Stimulated activated CD4-positive, alpha-beta T cell treated with anti-CD3 and anti-CD28 coated beads, Interleukin-15, amount 100 ng/mL, for 24 hours (primary cell): ENCODE measurements around the gene GUK1.

Source experiments
- DNase-seq: peaks from one replicate; pipeline ENCODE4 v3.0.0-alpha.2; 2020

Gene GUK1

DNA sequence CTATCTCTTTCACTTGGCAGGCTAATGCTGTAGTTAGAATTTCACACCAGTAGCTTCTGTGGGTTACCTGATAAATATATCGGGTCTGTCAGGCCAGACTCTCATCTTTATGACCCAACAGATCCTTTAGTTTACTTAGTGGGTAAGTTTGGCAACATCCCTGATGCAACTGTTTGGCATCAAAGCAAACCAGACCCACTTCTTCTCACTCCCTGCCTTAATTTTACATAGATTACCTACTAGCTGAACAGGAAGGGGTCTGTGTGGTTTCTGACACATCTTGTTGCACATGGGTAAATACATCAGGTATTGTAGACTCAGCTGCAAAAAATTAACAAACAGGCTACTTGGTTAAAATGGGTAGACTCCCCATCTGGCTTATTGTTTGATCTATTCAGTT lies 3.2 kb upstream of the GUK1 start:
- no peak for DNase-seq

DNA sequence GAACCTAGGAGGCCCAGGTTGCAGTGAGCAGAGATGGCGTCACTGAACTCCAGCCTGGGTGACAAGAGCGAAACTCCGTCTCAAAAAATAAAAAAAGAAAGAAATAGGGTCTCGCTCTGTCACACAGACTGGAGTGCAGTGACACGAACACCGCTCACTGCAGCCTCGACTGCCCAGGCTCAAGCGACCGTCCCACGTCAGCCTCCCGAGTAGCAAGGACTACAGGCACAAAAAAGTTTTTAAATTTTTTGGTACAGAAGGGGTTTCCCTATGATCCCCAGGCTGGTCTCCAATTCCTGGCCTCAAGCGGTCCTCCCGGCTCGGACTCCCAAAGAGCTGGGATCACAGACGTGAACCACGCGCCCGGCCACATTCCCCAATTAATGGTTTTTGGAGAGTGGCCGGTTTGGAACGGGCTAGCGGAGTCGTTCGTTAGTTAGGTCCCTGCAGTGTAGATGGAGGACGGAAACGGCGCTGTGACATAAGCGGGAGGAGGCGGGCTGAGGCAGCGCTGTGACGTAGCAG lies 611 bp upstream of the GUK1 start:
- no peak for DNase-seq

DNA sequence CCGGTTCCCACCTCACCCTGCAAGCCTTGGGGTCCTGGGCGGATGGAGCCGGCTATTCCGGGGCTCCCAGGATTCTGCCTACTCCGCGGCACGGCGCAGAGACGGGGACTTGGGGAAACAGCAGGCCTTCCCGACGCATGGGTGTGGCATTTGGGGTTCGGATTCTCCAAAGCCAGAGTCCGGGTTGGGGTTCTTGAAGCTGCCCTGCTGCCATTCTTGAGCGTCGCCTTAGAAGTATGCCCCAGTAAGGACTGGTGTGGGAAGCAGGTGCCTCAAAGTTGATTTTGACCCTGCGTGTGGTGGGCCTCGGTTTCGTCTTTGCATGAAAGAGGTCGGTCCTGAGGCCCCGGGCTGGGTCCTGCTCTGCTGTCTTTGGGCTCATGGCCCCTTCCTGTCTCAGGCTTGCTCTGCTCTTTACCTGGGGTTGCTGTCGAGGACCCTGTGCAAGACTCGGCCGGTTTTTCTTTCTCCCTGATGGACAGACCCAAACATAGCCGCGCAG lies 696 bp downstream of the GUK1 start:
- peak; percentile 35 for DNase-seq

DNA sequence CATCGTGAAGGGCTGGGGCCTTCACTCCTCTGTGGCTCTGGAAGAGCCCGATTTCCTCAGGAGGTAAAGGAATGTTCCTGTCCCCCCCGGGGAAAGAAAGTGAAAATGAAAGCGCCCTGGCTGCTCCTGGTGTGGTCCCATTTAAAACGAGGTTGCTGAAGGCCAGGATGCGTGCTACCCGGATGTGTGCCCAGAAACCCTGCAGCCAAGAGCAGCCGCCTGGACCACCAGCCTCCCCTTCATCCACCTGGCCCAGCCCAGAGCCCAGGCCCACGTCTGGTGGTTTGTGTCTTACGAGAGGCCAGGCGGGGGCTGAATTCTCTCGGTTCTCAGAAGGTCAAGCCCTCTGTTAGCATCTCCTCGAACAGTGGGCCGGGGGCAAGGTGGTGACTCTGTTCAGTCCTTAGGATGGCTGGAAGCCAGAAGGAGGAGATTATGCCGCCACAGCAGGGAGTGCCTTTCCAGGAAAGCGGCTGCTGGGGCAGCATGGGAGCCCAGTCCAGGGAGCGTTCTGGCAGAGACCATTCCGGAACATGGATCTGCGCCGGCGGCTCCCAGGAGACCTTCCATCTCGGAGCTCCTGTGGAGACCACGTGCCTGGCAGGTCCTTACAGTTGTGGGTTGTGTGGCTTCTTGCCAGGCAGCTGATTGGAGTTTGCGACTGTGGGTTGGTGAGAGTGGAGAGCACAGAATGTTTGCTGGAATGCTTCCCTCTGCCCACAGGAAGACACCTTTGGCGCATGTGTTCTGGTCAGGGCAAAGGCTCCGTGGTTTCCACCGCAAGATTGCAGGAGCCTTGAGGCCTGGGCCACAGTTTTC lies 1.4 kb downstream of the GUK1 start:
- peak; percentile 48 for DNase-seq

DNA sequence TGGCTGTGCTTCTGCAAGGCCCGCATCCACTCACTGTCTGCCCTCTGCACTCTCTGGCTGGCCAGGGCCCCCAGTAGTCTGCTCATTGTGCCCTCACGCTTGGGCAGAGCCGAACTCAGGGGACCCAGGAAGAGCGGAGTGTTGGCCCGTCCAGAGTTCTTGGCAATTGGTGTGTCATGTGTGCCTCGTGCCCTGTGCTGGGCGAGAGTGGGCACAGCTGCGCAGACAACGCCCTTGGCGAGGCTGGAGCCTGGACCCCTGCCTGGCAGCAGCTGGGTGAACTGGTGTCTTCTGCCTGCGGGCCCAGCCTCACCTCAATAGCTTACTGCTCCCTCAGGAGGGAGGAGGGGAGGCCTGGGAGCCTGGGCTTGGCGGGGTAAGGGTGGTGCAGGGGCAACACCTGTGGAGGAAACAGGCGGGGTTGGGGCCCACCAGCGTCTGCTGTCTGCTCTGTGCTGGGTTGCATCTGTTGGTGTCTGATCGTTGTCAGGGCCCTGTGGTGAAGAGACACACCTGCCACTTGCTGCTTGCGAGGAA lies 2.1 kb downstream of the GUK1 start:
- no peak for DNase-seq

DNA sequence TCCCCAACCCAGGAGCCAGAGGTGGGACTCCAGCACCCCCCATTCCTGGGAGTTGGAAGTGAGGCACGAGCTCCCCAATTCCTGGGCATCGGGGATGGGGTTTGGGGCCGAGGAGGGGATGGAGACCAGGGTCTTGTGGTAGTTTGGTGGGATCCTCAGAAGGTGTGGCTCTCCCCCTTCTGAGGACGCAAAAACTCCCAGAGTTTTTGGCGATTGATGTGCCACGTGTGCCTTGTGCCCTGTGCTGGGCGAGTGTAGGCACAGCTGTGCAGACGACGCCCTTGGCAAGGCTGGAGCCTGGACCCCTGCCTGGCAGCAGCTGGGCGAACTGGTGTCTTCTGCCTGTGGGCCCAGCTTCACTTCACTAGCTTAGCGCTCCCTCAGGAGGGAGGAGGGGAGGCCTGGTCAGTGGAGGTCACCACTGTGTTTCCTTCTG lies 2.6 kb downstream of the GUK1 start:
- DNase-seq: no peak

GRCh38 chr1:228143480-228144192 lies 3.6 kb downstream of the GUK1 start:
- DNase-seq: no peak

DNA sequence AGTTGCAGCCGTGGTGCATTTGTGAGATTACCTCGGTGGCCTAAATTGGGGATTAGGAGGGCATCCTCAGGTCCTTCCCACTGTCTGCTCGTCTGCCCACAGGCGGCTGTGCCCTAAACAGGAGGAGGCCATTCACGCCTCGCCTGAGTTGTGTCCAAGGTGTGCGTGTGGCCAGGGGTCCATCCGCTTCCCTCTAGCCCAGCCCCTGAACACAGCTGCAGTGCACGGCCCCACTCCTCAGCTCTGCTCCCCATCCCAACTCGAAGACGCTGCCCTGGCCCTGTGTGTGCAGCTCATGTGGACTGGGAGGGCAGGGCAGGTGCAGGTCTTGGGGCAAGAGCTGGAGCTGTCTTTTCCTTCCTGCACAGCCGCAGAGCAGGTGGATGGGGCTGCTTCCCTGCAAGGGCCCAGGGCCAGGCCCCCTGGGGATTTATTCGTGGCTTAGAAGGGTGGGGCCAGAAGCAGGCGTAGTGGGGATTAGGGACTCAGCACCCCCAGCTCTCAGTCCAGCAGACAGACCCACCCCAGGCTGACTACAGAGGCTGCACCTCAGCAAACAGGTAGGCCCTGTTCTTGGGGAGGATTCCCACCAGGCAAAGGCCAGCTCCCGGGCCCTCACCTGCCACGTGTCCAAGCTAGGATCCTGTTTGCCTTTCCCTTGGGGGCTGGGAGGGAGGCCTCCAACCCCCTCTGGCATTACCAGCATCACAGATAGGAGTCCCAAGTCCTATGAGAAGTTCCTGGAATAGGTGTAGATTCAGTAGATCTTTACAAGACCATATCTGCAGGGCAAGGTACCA lies 4.3 kb downstream of the GUK1 start:
- no peak for DNase-seq

GRCh38 chr1:228144993-228145343 lies 4.9 kb downstream of the GUK1 start:
- DNase-seq: no peak

- DNase-seq: no peak
These were observed 5.7 kb downstream of the GUK1 start for GRCh38 chr1:228145463-228146416.

- no peak for DNase-seq
These were observed 6.5 kb downstream of the GUK1 start for GRCh38 chr1:228146417-228147150.

- no peak for DNase-seq
These were observed 7.1 kb downstream of the GUK1 start for GRCh38 chr1:228147151-228147693.

DNA sequence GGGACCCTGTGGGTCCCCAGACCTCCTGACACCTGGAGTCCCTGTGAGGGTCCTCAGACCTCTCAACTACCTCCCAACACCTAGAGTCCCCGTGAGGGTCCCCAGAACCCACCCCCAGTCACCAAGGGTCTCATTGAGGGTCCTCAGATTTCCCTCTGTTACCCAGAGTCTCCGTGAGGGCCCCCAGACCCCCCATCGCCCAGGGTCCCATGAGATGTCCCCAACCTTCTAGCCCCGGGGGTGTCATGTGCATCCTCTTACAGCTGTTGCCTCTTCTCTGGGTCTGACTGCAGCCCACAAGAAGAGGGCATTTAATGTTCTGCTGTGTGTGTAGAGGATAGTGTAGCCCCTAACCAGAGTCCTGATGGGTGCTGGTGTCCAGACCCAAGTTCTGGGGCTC lies 7.7 kb downstream of the GUK1 start:
- no peak for DNase-seq

DNA sequence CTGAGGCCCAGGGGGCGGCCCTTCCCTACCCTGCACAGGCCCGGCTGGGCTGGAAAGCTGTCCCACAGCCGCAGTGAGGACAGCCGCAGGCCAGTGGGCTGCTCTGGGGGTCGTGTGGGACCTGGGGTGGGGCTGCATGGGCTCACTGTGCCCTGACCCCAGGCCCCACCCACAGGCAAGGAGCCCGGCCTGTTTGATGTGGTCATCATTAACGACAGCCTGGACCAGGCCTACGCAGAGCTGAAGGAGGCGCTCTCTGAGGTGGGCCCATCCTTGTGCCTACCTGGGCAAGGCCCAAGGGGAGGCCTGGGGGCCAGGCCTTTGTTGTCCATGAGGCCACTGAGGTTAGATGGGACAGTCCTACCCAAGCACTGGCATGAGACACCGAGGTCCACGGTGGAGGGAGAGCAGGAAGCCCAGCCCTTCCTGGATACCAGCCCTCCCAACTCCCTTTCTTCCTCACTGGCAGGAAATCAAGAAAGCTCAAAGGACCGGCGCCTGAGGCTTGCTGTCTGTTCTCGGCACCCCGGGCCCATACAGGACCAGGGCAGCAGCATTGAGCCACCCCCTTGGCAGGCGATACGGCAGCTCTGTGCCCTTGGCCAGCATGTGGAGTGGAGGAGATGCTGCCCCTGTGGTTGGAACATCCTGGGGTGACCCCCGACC lies 8.2 kb downstream of the GUK1 start:
- no peak for DNase-seq

GRCh38 chr1:228148935-228149405 lies 8.9 kb downstream of the GUK1 start:
- DNase-seq: no peak

DNA sequence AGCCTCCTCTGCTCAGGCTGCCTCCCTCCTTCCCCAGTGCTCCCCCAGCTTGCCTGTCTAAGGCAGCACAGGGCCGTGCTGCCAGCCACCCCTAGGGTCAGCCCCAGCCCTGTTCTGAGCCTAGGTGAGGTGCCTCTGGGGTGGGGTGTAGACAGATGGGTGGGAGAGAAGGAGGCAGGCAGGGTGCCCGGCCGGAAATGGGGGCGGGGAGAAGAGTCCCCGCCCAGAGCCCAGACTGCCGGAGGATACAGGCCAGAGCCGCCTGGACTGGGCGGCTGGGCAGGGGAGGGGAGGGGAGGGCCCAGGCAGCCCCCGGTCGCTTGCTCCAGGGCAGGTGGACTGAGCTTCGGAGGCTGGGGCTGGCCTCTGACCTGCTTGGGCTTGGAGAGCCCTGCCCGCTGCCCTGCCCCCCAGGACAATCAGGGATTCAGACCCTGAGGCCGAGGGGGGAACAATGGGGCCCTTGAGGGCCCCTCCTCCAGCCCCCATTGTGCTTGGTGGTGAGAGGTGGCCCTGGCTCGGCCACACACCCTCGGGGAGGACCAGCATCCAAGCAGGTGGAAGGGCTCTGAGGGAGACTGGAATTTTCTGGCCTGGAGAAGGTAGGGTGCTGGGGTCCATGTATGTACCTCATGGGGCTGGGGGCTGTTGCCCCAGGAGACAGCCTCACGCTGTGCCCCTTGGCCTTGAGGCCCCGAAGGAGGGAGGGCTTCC lies 9.5 kb downstream of the GUK1 start, which contains the start of gene GJC2:
TSS of gene GJC2 (plus strand) at position 525 of the 714 bp plus-strand sequence. CDS start 7,829 bp downstream, outside the sequence.
- DNase-seq: no peak

GRCh38 chr1:228150120-228150460 lies 10.0 kb downstream of the GUK1 start:
- no peak for DNase-seq

DNA sequence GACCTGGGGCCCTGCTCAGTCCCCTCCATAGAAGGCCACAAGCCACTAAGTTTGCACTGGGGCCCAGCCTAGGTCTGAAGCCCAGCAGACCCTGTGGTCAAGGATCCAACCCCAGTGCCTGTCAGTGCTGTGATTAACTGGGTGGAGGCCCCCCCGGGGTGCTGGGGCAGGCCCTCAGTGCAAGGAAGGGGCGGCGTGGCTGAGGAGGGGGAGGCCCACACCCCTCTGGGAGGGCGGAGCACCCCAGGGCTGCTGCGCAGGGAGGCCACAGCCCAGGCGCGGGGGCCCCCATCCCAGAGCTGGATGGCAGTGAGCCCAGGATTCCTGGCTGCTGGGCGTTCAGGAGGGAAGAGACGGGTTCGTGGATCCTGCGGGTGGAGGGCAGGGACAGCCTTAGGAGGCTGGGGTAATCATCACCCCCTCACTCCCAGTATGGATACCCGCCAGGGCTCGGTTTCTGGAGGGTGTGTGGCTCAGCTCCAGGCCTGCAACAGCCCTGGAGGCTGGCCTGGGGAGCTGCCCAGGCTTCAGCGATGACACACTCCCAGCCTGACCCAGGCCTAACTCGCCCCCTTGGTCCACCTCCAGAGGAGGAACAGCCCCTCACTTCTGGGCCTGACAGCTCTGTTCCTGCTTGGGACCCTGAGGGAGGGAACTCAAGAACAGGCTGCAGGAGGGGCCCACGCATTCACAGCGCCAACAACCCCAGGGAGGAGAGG lies 10.5 kb downstream of the GUK1 start:
- no peak for DNase-seq
